Epithelial cell of proximal tubule (primary cell): ENCODE data around the gene CXCL11. TPM values are rescaled to one million over a fixed set of nuclear protein-coding genes. Genes with fewer than 3 reads are reported as not detected.

Experiments
- DNase-seq: peaks from one replicate; pipeline ENCODE4 v3.0.0-alpha.2; 2011; ENCODE audit warnings: low read depth
- H3K4me3 ChIP-seq: 2 replicates; pipeline ENCODE4 v1.5.1; 2011; ENCODE audit warnings: low read depth, mild to moderate bottlenecking, low read length
- CTCF ChIP-seq: conservative IDR thresholded peaks from 2 replicates; pipeline ENCODE4 v1.5.1; 2012; ENCODE audit warnings: low read depth, mild to moderate bottlenecking, low read length
- total RNA-seq: library from RNA; depleted of rRNA; stranded (reverse); fragments of >200 nt; gene quantifications from 2 replicates; pipeline ENCODE4 v1.2.3, GENCODE V29; 2015

The CXCL11 gene
- total RNA-seq, 1 donor from 2014 or later = 0.06 TPM

GRCh38 chr4:76036855-76037254 is 985 bp upstream of the CXCL11 start:
- no peak overlapping the region for H3K4me3 ChIP-seq
- no peak for TF ChIP-seq CTCF
- DNase-seq = no peak

GRCh38 chr4:76035141-76035540 is 729 bp downstream of the CXCL11 start:
- no peak for DNase-seq
- no peak overlapping the region for H3K4me3 ChIP-seq
- no peak for TF ChIP-seq CTCF

GRCh38 chr4:76029300-76029699 is 6.6 kb downstream of the CXCL11 start:
- TF ChIP-seq CTCF = no peak
- no peak overlapping the region for H3K4me3 ChIP-seq
- no peak for DNase-seq

GRCh38 chr4:76028350-76028765 is 7.5 kb downstream of the CXCL11 start:
- H3K4me3 ChIP-seq = peak overlapping the region; percentile 39
- TF ChIP-seq CTCF = no peak
- no peak for DNase-seq

GRCh38 chr4:76024065-76024464 is 11.8 kb downstream of the CXCL11 start:
- no peak for TF ChIP-seq CTCF
- DNase-seq = no peak

GRCh38 chr4:76023389-76023788 is 12.5 kb downstream of the CXCL11 start, which contains the start of gene CXCL10:
Gene CXCL10 (minus strand): TSS chr4:76023497. CDS start chr4:76023431, 66 bp downstream.
- no peak for TF ChIP-seq CTCF
- no peak for DNase-seq
- no peak within 1 kb of the TSS for H3K4me3 ChIP-seq

More at GRCh38 chr4:76024065-76024464, 11.8 kb downstream of the CXCL11 start:
- no peak overlapping the region for H3K4me3 ChIP-seq

GRCh38 chr4:76022677-76023076 is 13.2 kb downstream of the CXCL11 start:
- no peak for TF ChIP-seq CTCF
- DNase-seq = no peak
- no peak overlapping the region for H3K4me3 ChIP-seq
